Measurements from ENCODE around the gene ANTXR1.
"Not testable (repeated sequence)": the region's sequence is repeated elsewhere in the genome, so short reads cannot be mapped to it uniquely, and the experiment has no call there.

Gene ANTXR1

GRCh38 chr2:69213782-69214181 is 200.8 kb downstream of the ANTXR1 start:
- DNase-seq: no peak

GRCh38 chr2:69214898-69215297 is 201.9 kb downstream of the ANTXR1 start:
- DNase-seq: no peak

GRCh38 chr2:69216535-69217332 is 203.8 kb downstream of the ANTXR1 start:
- DNase-seq: no peak

GRCh38 chr2:69217333-69218080 is 204.5 kb downstream of the ANTXR1 start:
- DNase-seq: no peak

- no peak for DNase-seq
These were observed 208.5 kb downstream of the ANTXR1 start for GRCh38 chr2:69221512-69221911.

GRCh38 chr2:69221960-69222751 is 209.2 kb downstream of the ANTXR1 start:
- DNase-seq: no peak

GRCh38 chr2:69222953-69223658 is 210.1 kb downstream of the ANTXR1 start:
- no peak for DNase-seq

GRCh38 chr2:69223759-69224511 is 211.0 kb downstream of the ANTXR1 start:
- DNase-seq: no peak

GRCh38 chr2:69224512-69224837 is 211.5 kb downstream of the ANTXR1 start:
- DNase-seq: no peak

GRCh38 chr2:69225933-69226332 is 213.0 kb downstream of the ANTXR1 start:
- DNase-seq: no peak

- DNase-seq: no peak
These were observed 213.9 kb downstream of the ANTXR1 start for GRCh38 chr2:69226903-69227302.

- DNase-seq: no peak
These were observed 214.7 kb downstream of the ANTXR1 start for GRCh38 chr2:69227716-69228115.

- not testable (repeated sequence) for DNase-seq
These were observed 218.0 kb downstream of the ANTXR1 start for GRCh38 chr2:69230946-69231345.

GRCh38 chr2:69231612-69232277 is 218.8 kb downstream of the ANTXR1 start:
- no peak for DNase-seq

GRCh38 chr2:69235835-69236234 is 222.9 kb downstream of the ANTXR1 start:
- DNase-seq: not testable (repeated sequence)

GRCh38 chr2:69237070-69237670 is 224.2 kb downstream of the ANTXR1 start:
- no peak for DNase-seq

GRCh38 chr2:69238449-69239031 is 225.6 kb downstream of the ANTXR1 start:
- no peak for DNase-seq

- DNase-seq: no peak
These were observed 228.1 kb downstream of the ANTXR1 start for GRCh38 chr2:69241093-69241492.

GRCh38 chr2:69241664-69242514 is 228.9 kb downstream of the ANTXR1 start:
- no peak for DNase-seq

GRCh38 chr2:69242651-69243051 is 229.7 kb downstream of the ANTXR1 start:
- no peak for DNase-seq
